UCSD-AML1 (cell line): ENCODE results near the gene C3orf22.

Source experiments
- DNase-seq: peaks from one replicate; lab custom pipeline; 2025; ENCODE audit not compliant: unreplicated experiment; lab: John Stamatoyannopoulos, UW

The C3orf22 gene

DNA sequence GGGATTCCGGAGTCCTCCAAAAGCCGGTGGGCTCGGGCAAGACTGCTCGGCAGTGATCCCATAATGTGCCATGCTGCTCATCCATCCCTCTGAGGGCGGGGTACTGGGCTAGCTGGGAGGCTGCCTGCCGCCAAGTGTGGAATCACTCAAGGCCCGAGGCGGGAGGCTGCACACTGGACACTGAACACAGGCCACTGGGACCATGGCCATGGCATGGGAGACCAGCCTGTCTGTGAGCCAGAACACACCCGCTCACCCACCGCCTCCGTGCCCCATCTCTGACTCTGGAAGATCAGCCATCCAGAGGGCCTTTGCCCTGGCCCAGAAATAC is 1.4 kb downstream of the C3orf22 start:
- DNase-seq, result no peak

DNA sequence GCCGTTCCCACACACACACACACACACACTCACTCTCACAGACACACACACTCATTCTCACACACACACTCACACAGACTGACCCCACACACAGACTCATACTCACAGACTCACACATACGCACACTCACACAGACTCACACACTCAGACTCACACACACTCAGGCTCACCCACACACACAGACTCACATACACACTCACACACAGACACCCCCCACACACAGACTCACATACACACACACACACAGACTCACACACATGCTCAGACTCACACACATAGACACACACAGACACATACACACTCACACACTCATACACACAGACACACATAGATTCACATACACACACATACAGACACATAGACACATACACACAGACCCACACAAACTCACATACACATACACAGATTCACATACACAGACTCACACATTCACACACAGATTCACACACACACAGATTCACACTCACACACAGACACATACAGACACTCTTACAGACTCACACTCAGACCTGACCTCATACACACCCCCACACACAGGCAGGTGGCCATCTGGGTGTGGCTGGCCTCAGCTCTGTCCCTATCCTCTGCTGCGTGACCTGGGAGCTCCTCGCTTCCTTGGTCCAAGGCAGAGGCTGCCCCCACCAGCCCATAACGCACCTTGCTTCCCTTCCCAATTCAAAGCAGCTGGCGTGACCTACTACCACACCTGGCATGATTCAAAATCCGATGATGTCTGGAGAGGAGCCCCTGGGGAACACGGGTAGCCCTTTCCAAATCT is 1.9 kb downstream of the C3orf22 start:
- no peak for DNase-seq

DNA sequence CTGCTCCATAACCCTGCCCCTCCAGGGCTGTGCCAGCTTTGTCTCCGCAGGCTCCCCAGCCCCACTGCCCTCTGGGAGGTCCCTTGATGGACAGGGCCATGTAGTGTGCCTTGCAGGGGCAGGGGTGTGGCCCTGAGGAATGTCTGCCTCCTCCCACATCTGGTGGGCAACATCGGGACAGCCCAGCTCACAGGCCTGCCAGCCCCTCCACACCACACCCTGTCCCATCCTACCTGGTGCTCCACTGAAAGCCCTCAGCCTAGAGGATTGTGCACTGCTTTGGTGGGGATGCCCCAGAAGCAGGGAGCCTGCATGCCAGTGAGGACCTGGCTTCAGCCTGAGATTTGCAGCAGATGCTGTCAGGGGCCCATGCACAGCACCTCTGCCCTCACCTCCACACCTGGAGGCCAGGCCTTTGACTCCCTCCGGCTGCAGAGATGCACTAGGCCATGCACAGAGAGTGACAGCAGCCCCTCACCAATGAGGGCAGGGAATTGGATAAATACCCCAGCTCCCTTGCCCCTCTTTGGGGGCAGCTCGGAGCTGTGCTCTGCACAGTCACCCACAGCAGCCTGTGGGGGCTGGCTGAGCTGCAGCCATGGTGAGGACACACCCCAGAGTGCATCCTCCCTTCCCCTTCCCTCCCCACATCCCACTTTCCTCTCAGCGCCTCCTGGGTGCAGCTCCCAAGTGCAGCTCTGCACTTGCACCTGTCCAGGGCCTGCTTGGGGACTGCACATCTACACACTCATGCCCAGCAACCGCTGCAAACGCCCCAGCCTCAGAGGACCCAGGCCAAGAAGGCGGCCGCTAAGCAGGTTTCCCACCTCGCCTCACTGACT is 2.7 kb downstream of the C3orf22 start:
- DNase-seq, result no peak

DNA sequence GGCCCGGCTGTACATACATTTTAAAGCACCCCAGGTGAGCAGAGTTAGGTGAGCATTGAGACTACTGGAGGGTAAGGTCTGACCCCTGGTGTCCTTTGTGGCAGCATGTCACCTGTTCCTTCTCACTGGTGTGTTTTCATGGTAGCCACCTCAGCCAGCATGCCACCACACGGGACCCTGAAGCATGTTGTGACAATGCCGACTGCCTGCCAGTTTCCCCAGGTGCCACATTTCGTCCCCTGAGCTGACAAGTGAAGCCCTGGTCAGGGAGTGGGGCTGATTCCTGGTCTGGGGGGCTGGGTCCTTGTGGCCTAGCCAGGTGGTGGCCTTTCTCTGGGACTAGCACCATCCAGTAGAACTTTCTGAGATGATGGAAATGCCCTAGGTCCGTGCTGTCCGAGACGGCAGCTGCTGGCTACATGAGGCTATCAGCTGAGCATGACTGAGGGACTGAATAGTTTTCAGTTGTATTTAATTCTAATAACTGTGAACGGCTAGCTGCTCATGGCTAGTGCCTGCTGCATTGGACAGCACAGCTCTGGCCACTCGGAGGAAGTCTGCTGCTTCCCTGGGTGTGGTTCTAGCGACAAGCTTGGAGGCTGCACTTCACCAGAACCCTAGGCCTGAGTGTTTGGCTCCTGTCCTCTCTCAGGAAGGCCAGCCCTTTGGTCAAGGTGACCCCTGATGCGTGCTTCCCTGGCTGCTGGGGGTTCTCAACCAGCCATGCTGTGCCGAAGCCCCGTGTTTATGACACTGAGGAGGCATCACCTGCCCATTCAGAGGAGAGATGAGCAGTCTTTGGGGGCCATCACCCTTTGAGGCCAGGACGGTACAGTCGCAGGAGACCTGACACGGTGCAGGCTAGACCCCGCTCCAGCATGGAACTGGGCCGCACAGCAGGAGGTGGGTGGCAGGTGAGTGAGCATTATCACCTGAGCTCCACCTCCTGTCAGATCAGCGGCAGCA is 3.9 kb downstream of the C3orf22 start:
- no peak for DNase-seq

DNA sequence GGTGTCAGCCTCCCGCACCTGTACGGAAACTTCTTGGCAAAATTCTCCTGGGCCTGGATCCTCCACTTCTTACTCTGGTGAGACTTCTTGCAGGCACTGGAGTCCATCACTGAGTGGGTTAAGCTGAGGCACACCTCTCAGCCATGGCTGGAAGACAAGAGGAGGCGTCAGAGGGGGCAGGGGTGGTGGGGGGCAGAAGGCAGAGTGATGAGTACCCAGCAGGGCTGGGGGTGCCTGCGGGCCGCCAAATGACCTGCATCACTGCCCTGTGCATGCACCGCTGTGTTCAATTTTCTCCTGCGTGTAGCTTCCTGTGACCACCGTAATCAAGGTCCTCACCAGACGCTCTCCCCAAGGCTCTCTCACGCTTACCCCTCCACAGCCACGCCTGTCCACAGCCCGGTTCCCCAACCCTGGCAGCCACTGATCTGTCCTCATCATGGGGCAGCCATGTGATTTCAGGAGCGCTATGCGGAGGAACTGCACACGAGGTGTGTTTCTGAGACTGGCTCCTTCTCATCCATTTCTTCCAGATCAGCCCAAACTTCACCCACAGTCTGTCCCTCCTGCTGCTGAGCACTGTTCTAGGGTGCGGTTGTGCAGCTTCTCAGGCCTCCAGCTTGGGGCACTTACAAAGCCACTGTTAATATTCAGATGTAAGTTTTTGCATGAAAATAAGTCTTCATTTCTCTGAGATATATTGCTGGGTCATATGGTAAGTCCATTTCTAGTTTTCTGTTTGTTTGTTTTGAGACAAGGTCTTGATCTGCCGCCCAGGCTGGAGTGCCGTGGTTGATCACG is 5.2 kb downstream of the C3orf22 start:
- DNase-seq, result no peak

DNA sequence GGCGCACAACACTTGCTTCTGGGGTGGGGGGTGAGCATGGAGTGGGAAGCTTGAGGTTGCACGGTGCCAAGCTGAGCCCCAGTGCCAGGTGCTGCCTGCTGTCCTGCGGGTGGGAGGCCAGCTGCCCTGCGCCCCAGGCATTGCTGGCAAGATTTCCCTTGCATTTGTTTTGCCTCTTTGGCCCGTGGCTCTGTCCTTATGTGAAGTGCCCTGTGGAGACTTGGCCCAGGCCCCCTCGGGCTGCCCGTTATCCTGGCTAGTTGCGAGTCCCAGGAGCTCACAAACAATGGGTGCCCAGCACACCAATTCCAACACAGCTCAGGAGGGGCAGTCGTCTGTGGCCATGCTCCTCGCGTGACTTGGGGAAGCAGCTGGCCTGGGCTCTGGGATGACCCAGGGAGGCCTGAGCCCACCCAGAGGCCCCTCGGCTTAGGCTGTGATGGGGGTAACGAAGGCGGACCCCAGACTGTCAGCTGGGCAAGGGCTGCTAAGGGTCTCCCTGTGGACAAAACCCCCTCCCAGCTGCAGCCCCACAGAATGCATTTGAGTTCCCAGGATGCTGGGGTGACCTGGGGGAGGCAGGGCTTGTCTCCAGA is 5.9 kb downstream of the C3orf22 start:
- DNase-seq, result no peak

DNA sequence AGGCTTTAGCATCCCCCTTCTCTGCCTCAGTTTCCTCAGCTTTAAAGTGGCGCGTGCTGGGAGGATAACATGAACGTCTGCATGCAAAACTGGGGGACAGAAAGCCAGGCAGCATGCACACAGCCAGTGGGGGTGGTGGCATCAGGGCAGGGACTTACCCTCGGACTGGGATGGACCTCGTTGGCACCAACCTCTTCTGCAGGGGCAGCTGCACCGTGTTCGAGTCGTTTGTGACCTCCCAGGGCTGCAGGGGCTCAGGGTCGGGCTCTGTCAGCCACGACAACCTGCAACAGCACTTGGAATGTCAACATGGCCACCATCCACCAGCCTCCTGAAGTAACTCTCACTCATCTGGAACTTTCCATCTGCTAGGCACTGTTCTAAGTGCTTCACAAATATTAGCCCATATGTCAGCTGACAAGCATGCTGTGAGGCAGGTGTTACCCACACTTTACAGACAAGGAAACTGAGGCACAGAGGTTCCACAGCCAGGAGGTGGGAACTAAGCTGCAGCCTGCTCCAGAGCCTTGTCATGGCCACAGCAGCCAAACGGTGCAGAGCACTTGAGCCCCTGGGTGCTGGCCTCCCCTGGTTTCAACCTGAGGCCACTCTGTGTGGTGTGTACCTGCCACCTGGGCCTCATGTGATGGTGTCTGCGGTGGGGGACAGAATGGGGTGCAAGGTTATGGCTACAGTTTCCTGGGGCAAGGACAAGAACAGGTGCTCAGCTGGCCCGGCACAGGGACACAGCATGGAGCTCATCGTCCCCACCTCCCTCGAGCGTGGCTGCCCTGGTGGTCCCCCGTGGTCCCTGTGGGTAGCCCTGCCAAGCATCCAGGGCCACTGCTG is 6.7 kb downstream of the C3orf22 start:
- DNase-seq, result no peak

DNA sequence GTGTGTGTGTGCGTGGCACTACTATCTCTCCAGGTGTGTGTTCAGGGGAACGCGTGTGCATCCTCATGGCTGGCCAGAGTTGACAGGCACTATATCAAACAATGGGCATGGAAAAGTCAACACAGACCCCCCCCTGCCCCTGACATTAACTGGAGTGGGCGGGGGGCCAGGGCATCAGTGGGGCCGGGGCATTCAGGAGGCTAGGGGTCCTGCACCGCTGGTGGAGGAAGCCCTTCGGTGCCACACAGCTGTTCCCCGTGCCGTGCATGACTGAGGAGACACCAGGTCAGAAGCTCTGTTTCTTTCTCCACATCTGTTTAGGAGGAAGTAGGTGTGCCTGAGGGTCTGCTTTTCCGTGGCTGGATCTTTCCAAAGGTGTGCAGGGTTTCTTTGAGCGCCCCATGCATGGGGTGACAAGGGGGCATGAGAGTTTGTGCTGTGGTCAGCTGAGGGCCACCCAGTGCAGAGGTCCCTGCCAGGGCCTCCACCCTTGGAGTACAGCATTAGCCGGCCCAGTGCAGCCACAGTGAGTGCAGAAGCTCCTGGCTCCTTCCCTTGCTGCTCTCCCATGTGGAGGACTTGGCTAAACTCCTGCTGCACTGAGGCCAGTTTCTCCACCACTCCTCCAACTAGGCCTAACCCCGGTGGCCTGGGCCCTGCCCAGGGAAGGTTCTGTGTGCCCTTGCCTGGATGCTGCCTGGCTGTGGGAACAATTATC is 7.5 kb downstream of the C3orf22 start:
- no peak for DNase-seq

DNA sequence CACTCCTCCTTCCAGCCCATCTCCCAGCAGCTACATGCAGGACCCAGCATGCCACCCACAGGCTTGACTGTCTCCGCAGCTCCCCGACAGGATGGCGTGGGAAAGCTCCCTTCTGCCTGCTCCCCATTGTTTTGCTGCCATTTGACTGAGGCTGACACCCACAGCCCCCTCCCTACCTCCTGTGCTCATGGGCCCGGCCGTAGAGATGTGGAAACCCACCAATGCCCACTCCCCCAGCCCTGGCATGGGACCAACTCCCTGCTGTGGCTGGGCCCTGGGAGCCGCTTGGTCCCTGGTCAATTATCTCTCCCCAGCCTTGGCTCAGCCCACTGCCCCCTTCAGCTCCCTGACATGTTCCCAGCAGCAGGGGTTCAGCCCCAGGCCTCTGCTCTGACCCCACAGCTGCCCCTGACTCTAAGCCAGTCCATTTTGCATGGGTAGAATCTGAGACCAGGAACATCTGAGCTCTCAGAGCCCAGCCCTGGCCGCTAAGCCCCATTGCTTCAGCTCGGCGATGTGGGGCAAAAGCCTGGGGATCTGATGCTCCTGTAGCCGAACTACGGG is 8.2 kb downstream of the C3orf22 start:
- DNase-seq, result no peak

DNA sequence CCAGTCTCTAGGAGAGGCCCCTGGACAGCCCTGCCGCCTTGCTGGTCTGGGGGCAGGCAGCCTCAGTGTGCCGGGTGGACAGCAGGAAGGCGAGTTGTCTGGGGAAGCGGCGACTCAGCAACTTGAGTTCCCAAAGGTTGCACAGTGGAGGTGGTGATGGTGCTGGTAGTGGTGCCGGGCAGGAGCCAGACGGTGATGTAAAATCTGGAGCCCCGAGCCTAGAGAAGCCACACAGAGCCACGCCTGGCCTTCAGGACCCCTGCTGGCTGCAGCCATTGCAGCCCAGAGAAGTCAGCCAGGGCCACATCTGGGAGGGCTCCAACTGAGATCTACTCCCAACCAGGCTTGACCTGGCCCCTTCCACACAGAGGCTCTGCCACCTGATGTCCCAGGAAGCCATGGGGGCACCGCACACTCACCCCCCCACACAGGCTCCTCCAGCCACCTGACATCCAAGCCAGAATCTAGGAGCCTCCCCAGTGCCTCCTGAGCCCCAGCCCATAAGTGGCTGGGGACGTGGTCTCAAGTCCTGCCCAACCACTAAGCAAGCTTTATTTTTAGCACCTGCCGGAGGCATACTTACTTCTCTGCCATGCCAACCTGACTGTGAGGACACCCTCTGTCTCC is 8.8 kb downstream of the C3orf22 start:
- DNase-seq, result no peak

DNA sequence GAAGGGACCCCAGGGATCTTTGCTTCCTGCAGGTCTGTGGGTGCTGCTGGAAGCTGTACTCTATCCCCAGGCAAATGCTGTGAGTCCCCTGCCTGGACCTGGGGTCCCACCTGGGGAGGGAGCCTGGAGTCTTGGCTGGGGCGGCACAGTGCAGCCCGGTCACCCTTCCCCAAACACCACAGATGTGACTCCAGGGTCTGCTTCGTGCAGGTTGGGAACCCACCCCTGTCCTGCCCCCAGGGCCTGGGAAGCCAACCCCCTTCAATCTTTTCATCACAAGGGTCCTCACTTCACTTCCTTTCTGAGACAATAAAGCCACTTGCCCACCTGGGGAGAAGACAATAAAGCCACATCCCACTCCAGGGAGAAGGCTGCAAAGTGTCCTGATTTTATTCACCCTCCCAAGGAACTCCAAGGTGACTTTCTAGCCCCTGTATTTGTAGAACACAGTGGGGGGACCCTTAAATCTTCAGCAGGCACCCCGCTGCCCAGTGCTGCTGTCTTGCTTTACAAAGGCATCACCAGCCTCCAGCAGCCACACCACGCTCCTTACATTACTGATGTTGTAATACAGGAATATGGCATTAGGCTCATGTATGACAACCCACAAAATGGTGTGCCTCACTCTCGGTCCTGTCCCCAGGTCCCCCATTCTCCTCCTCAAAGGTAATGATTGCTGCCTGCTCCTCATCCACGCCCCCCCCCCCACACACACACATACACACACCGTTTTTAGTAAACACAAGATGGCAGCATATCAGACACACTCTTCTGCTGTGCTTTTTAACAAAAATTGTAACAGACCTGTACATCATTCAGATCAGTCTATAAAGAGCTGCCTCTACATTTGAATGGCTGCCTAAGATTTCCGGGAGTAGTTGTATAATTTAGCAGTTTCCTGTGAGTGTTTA is 9.9 kb downstream of the C3orf22 start:
- no peak for DNase-seq

DNA sequence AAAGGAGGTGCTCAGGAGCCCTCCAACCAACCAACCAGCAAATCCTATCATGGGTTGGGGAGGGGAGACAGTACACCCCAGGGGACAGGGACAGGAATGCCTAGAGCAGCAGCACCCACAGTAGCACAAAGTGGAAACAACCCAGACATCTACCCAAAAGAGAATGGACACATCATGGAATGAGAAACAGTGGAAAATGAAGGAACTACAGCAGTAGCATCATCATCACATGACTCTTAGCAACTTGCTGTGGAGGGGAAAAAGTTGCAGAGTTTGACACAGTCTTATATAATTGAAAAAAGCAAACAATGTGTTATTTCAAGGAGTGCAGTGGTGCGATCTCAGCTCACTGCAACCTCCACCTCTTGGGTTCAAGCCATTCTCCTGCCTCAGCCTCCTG is 11.0 kb downstream of the C3orf22 start:
- DNase-seq, result no peak

DNA sequence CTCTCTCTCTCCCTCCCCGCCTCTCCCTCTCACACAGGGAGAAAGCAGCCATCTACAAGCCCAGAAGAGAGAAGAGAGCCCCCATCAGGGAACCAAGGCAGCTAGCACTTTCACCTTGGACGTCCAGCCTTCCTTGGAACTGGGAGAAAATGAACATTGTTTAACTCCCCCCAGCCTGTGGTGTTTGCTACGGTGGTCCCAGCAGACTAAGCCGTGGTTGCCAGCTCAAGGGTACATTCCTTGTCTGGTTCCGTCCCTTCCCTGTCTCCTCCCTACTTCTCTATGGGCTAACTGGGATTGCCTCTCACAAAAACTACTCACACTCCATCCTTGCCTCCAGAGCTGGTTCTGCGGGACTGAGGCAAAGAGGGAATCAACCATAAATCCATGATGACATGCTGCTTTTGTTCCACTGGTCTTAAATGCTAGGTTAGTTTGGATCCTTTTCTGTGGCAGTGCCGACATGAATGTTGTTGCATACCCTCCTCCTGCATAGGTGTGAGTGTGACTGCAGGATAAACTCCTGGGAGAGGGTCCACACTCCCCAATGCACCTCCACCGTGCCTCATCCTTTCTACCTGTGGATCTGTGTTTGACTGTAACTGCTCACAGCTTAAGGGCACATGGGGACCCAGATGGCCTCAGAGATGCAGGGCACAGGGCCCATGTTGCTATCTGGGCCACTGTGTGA is 12.0 kb downstream of the C3orf22 start:
- no peak for DNase-seq

DNA sequence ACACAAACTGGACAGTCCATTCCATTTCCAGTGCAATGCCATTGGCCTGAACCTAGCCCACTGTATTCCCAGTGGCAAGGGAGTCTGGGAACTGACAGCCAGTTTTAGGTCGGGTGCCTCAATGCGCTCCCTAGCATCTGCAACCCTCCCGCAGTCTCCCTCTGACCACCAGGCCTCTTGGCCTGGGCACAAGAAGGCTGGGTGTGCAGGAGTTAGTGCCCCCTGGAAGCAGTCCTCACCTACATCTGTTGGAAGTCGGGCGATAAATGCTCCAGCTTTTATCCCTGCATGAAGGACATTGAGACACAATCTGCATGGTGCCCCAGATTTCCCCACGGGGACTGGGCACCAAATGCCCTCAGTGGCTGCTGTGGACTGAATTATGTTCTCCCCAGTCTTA is 12.7 kb downstream of the C3orf22 start:
- DNase-seq, result no peak

DNA sequence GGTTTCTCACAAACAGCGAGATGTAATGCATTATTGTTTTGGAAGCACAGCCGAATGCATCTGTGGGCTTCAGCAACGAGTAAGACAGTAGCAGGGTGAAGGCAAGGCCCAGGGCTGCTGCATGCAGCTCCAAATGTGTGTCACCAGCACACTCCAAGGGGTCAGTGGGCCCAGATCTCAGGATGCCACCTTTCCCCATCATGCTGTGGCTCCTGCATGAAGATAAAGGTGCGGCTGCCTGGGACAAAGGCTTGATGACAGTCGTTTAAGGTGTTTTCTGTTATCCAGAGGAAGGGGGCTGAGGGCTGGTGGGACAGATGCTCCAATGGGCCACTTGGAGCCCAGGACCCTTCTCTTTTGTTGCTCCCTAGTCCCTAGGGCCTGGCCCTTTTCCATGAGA is 13.2 kb downstream of the C3orf22 start:
- DNase-seq, result no peak

DNA sequence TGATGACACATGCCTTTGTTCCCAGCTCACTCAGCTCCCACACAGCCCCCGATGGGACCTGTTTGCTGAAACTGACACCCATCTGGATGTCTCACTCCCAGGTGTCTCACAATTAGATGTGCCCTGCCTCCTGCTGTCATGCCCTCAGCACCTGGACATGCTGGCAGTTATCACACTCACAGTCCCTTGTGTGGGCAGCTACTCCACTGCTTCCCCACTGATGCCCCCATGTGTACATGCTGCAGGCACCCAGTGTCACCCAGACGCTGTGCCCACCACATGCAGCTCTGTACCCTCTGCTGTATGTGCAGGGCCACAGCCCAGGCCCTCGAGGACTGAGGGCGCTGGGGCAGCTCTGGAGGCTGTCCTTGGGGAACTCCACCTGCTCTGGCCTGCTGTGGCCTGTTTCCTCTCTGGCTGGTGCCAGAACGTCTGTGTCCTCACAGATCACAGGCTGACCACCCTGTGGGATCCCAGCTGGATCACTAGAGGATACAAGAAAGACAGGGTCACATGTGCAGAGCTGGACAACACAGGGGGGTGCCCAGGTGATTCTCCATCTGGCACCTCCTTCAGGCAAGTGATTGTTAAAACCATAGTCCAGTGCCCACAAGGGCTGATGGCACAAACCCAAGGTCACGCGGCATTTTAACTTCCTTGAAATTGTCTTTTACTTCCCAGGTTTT is 14.0 kb downstream of the C3orf22 start:
- DNase-seq, result no peak
